ENCODE results near the gene VAV2. TPM values are rescaled to one million over a fixed set of nuclear protein-coding genes. Genes with fewer than 3 reads are reported as not detected.

The VAV2 gene
- total and polyA plus RNA-seq, 9 of the 15 experiments (the other 6 are each of a cell fraction or from before 2014, with no cell fraction given) = 0.01 to 2.7 (median 1.0) TPM; not detected in 1

DNA sequence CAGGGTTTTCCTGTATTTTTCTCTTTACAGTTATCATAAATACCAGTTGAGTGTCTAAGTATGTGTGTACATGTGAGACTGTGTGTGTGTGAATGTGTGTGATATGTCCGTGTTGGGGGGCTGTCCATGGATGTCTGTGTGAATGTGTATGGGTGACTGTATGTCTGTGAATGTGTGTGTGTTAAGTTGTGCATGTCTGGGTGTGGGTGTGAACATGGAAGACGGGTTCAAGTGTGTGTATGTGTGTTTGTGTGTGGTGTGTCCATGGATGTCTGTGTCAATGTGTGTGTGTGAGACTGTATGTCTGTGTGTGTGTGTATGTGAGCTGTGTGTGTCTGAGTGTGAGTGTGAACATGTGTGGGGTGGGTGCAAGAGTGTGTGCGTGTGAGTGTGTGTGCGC is 55.0 kb downstream of the VAV2 start:
- H3K27ac ChIP-seq (ENCODE audit: extremely low read depth, low read depth, low read length) = no peak overlapping the region
- CTCF ChIA-PET (ENCODE audit: low intra/inter-chr PET ratio) = no interaction called here
- peaks cover 0 to 10% of the 10 kb centered on the region in 2 experiments; a peak in 1 of 5 replicates for H3K4me1 ChIP-seq (replicated peaks in 1 of 2; ENCODE audit: control insufficient read depth in 2 of 2, insufficient read depth in 2 of 2, low read length in 2 of 2)
- POLR2A ChIA-PET = no interaction called here
- H3K36me3 ChIP-seq (ENCODE audit: control insufficient read depth, insufficient read depth, low read length) = no peaks in the 10 kb centered on the region
- H3K4me2 ChIP-seq (ENCODE audit: insufficient read depth, low read length) = no peak overlapping the region
- H4K20me1 ChIP-seq (replicated peaks; ENCODE audit: control insufficient read depth, insufficient read depth, low read length) = peaks cover 11% of the 10 kb centered on the region
- H3K9me3 ChIP-seq (replicated peaks; ENCODE audit: control insufficient read depth, insufficient read depth, low read depth, low read length) = no peaks in the 10 kb centered on the region
- BruUV-seq (replicated peaks) = no TSS peak
- H3K9ac ChIP-seq (ENCODE audit: insufficient read depth in 1 of 2, low read depth in 2 of 2, low read length in 2 of 2) = no peak overlapping the region
- TF ChIP-seq, protein P1, sequence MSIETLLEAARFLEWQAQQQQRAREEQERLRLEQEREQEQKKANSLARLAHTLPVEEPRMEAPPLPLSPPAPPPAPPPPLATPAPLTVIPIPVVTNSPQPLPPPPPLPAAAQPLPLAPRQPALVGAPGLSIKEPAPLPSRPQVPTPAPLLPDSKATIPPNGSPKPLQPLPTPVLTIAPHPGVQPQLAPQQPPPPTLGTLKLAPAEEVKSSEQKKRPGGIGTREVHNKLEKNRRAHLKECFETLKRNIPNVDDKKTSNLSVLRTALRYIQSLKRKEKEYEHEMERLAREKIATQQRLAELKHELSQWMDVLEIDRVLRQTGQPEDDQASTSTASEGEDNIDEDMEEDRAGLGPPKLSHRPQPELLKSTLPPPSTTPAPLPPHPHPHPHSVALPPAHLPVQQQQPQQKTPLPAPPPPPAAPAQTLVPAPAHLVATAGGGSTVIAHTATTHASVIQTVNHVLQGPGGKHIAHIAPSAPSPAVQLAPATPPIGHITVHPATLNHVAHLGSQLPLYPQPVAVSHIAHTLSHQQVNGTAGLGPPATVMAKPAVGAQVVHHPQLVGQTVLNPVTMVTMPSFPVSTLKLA (conservative IDR thresholded peaks at IDR 0.05) = no peak
- TF ChIP-seq HNRNPUL1 (IDR thresholded peaks at IDR 0.05; ENCODE audit: low read length) (no peak), EZH2 (IDR thresholded peaks at IDR 0.05; ENCODE audit: borderline replicate concordance, low read depth, low read length) (no peak), BRD4 (IDR thresholded peaks at IDR 0.05) (no peak)
- no peaks in the 10 kb centered on the region for H3K9me1 ChIP-seq (ENCODE audit: control insufficient read depth, insufficient read depth, low read length)
- no peak overlapping the region for H3K4me3 ChIP-seq
- DNase-seq (ENCODE audit: extremely low read depth in 1 of 4, low spot score in 3 of 4) (no peak), ATAC-seq (no peak), FAIRE-seq (no peak)
- peaks cover under 1 to 39% of the 10 kb centered on the region in 2 experiments; a peak in 4 of 5 replicates for H3K27me3 ChIP-seq (ENCODE audit: control insufficient read depth in 2 of 2, insufficient read depth in 2 of 2, low read length in 2 of 2)
- 20% methylated on average over 4 of the region's 4 CpGs for WGBS (ENCODE audit: insufficient coverage, low coverage, missing lambda C conversion rate)
- intact Hi-C loops (cut with micrococcal nuclease) = no loop called here
- H2AFZ ChIP-seq (ENCODE audit: low read depth, low read length) = no peak overlapping the region
- in situ Hi-C loops (cut with MboI) = no loop called here
- no peaks in the 10 kb centered on the region for H3K79me2 ChIP-seq (ENCODE audit: control insufficient read depth, insufficient read depth, low read length)

Data from K562 (cell line).